K562 (cell line): ENCODE results near the gene OR6S1. TPM values are rescaled to one million over a fixed set of nuclear protein-coding genes. Genes with fewer than 3 reads are reported as not detected.

Experiments used
- ATAC-seq: fragments of 200-7000 bp; cut with Tn5 transposase; 3 replicates; pipeline ENCODE4 v1.9.1; 2020; ENCODE audit warnings: moderate library complexity
- BruUV-seq: library from RNA; stranded (reverse); fragments of 400-500 nt; replicated peaks from 2 replicates; lab custom pipeline; 2021; lab: Mats Ljungman, UMichigan
- CTCF ChIA-PET: fragments of 300-600 bp; formaldehyde crosslinking; extraction: SDS; loops from one replicate; lab custom pipeline; 2021; ENCODE audit warnings: low intra/inter-chr PET ratio; lab: Yijun Ruan, JAX
- POLR2A ChIA-PET: fragments of 300-600, 350-650 bp; sonication (Branson Sonifier 250); formaldehyde crosslinking; extraction: SDS; loops from one replicate; lab custom pipeline; 2021; ENCODE audit warnings: antibody characterized with exemption, inconsistent platforms; lab: Yijun Ruan, JAX
- DNase-seq, 4 experiments: peaks; one replicate each; pipeline versions ENCODE4 v3.0.0 to v3.0.0-alpha.2; 2011 to 2018; ENCODE audit warnings: low spot score in 3 of 4, mixed read lengths in 3 of 4; ENCODE audit errors: extremely low read depth in 1 of 4
- FAIRE-seq: peaks from 2 replicates; lab custom pipeline; 2011; peaks lifted over from hg19 to GRCh38; lab: Jason Lieb, UNC
- H2AFZ ChIP-seq: 2 replicates; pipeline ENCODE4 v1.6.0; 2011; ENCODE audit warnings: low read depth, low read length, control low read depth, inconsistent platforms
- H3K27ac ChIP-seq: fragments of 200-600 bp; 3 replicates; pipeline ENCODE4 v1.8.0; 2011; ENCODE audit warnings: low read depth, mild to moderate bottlenecking, control low read depth, inconsistent platforms, low read length, moderate library complexity, mixed read lengths; ENCODE audit errors: extremely low read depth
- H3K27me3 ChIP-seq, 2 experiments: fragments of 300-600 bp in 1 of 2; 2 replicates in 1 of 2; 3 replicates in 1 of 2; pipeline versions ENCODE4 v1.6.0 to v1.8.0; 2011; ENCODE audit warnings: inconsistent platforms in 2 of 2, low read length in 2 of 2, mild to moderate bottlenecking in 1 of 2, mixed read lengths in 1 of 2, moderate library complexity in 1 of 2; ENCODE audit not compliant: control insufficient read depth in 2 of 2, insufficient read depth in 2 of 2
- H3K36me3 ChIP-seq: fragments of 300-600 bp; 3 replicates; pipeline ENCODE4 v1.8.0; 2011; ENCODE audit warnings: mild to moderate bottlenecking, low read length, inconsistent platforms; ENCODE audit not compliant: control insufficient read depth, insufficient read depth
- H3K4me1 ChIP-seq, 2 experiments: fragments of 200-600 bp in 1 of 2; replicated peaks in 1 of 2; 2 replicates in 1 of 2; 3 replicates in 1 of 2; pipeline versions ENCODE4 v1.5.1 to v1.8.0; 2011; ENCODE audit warnings: inconsistent platforms in 2 of 2, low read length in 2 of 2, mild to moderate bottlenecking in 1 of 2, mixed read lengths in 1 of 2, moderate library complexity in 1 of 2; ENCODE audit not compliant: control insufficient read depth in 2 of 2, insufficient read depth in 2 of 2
- H3K4me2 ChIP-seq: 2 replicates; pipeline ENCODE4 v1.6.1; 2011; ENCODE audit warnings: low read length, control low read depth, inconsistent platforms, mixed read lengths; ENCODE audit not compliant: insufficient read depth
- H3K4me3 ChIP-seq: fragments of 200-600 bp; sonication (generic), shearing (Covaris generic); 2 replicates; pipeline ENCODE4 v1.5.1; 2016; ENCODE audit warnings: control low read depth, inconsistent platforms
- H3K79me2 ChIP-seq: fragments of 200-600 bp; 3 replicates; pipeline ENCODE4 v1.8.0; 2011; ENCODE audit warnings: low read length, inconsistent platforms; ENCODE audit not compliant: control insufficient read depth, insufficient read depth
- H3K9ac ChIP-seq, 2 experiments: 2 replicates each; pipeline versions ENCODE4 v1.6.0 to v1.6.1; 2011; ENCODE audit warnings: low read depth in 2 of 2, low read length in 2 of 2, control low read depth in 1 of 2, inconsistent platforms in 1 of 2, mild to moderate bottlenecking in 1 of 2, mixed read lengths in 1 of 2; ENCODE audit not compliant: insufficient read depth in 1 of 2
- H3K9me1 ChIP-seq: one replicate; pipeline ENCODE4 v1.6.0; 2011; ENCODE audit warnings: inconsistent platforms, mild to moderate bottlenecking, low read length, moderate library complexity; ENCODE audit not compliant: control insufficient read depth, insufficient read depth
- H3K9me3 ChIP-seq: replicated peaks from 2 replicates; pipeline ENCODE4 v1.5.1; 2011; ENCODE audit warnings: low read depth, low read length, inconsistent platforms; ENCODE audit not compliant: control insufficient read depth, insufficient read depth
- H4K20me1 ChIP-seq: replicated peaks from 2 replicates; pipeline ENCODE4 v1.6.1; 2011; ENCODE audit warnings: low read length, inconsistent platforms, mixed read lengths; ENCODE audit not compliant: control insufficient read depth, insufficient read depth
- LCOR ChIP-seq: sonication (generic); formaldehyde crosslinking; IDR thresholded peaks from 2 replicates; pipeline ENCODE4 v1.8.0; 2022; ENCODE audit warnings: mild to moderate bottlenecking, missing genetic modification reagents
- MLX ChIP-seq, 2 experiments: fragments of 450-650 bp in 1 of 2; sonication (generic) in 1 of 2; formaldehyde crosslinking; conservative IDR thresholded peaks; 2 replicates each; pipeline versions ENCODE4 v1.4.0 to v1.8.1; 2020 to 2022; ENCODE audit warnings: mild to moderate bottlenecking in 1 of 2, missing genetic modification reagents in 1 of 2
- SMAD3 ChIP-seq: fragments of 450-650 bp; formaldehyde crosslinking; conservative IDR thresholded peaks from 2 replicates; pipeline ENCODE4 v1.4.0; 2020; ENCODE audit warnings: mild to moderate bottlenecking
- SNIP1 ChIP-seq: fragments of 450-650 bp; IDR thresholded peaks from 2 replicates; pipeline ENCODE4 v1.7.1; 2017; ENCODE audit warnings: low read depth, mild to moderate bottlenecking
- TCF7 ChIP-seq: sonication (generic); IDR thresholded peaks from 2 replicates; pipeline ENCODE4 v1.6.1; 2016; ENCODE audit warnings: antibody characterized with exemption, borderline replicate concordance
- TOE1 ChIP-seq, 2 experiments: fragments of 450-650 bp in 1 of 2; sonication (generic) in 1 of 2; formaldehyde crosslinking in 1 of 2; IDR thresholded peaks; 2 replicates each; pipeline versions ENCODE4 v1.7.1 to v1.8.0; 2016 to 2022; ENCODE audit warnings: borderline replicate concordance in 2 of 2, mild to moderate bottlenecking in 2 of 2, antibody characterized with exemption in 1 of 2, inconsistent platforms in 1 of 2, low read depth in 1 of 2, missing genetic modification reagents in 1 of 2, moderate library complexity in 1 of 2
- ZNF232 ChIP-seq: sonication (generic); formaldehyde crosslinking; IDR thresholded peaks from 2 replicates; pipeline ENCODE4 v1.8.0; 2022; ENCODE audit warnings: mild to moderate bottlenecking, missing genetic modification reagents
- ZNF253 ChIP-seq: fragments of 250-450 bp; sonication (Bioruptor Pico); conservative IDR thresholded peaks from 2 replicates; pipeline ENCODE4 v1.6.1; 2021; ENCODE audit warnings: mild to moderate bottlenecking
- ZNF274 ChIP-seq: IDR thresholded peaks from 2 replicates; pipeline ENCODE4 v1.6.1; 2011; ENCODE audit warnings: low read depth, mild to moderate bottlenecking, low read length, moderate library complexity, borderline replicate concordance
- WGBS: fragments of 100-300 bp; shearing (Covaris generic); methylation state at CpG from one replicate; pipeline ENCODE4 v1.1.6; 2016; ENCODE audit warnings: low coverage, mixed read lengths; ENCODE audit not compliant: insufficient coverage; ENCODE audit errors: missing lambda C conversion rate; 5-methylcytosine and 5-hydroxymethylcytosine counted together
- in situ Hi-C: fragments of 300-500 bp; cut with MboI; formaldehyde crosslinking; loops from 4 replicates; pipeline ENCODE4 v1.15.0; 2018; ENCODE audit warnings: inconsistent platforms, mixed read lengths
- intact Hi-C: fragments of 100-400 bp; cut with micrococcal nuclease; formaldehyde crosslinking; loops from 2 replicates; pipeline ENCODE4 v1.14.2; 2022
- polyA plus RNA-seq, 8 experiments: library from polyadenylated mRNA; depleted of rRNA in 4 of 8; stranded (reverse) in 5 of 8; unstranded in 3 of 8; fragments of >200 nt; fragmentation: Nextera tagmentation in 2 of 8; fragmentation: Illumina TruSeq in 1 of 8; extraction: Ambion mirVana in 2 of 8; extraction: Trizol in 1 of 8; gene quantifications; 2 replicates each; pipeline versions ENCODE4 v1.2.1 to v1.2.3, GENCODE V29; 2011 to 2014; ENCODE audit warnings: inconsistent platforms in 1 of 8, missing spikeins in 1 of 8
- total RNA-seq, 7 experiments: library from RNA; depleted of rRNA in 6 of 7; stranded (reverse); fragments of >200 nt in 6 of 7; fragmentation: Illumina TruSeq in 2 of 7; extraction: Trizol in 2 of 7; gene quantifications; 2 replicates each; pipeline versions ENCODE4 v1.2.1 to v1.2.3, GENCODE V29; 2011 to 2021; ENCODE audit warnings: low replicate concordance in 1 of 7
- TF ChIP-seq, protein P1 (sequence below): fragments of 250-450 bp; sonication (Bioruptor Pico); IDR thresholded peaks from 2 replicates; pipeline ENCODE4 v1.4.0; 2020

Gene OR6S1
- total and polyA plus RNA-seq, 9 of the 15 experiments (the other 6 are each of a cell fraction or from before 2014, with no cell fraction given), result not detected

DNA sequence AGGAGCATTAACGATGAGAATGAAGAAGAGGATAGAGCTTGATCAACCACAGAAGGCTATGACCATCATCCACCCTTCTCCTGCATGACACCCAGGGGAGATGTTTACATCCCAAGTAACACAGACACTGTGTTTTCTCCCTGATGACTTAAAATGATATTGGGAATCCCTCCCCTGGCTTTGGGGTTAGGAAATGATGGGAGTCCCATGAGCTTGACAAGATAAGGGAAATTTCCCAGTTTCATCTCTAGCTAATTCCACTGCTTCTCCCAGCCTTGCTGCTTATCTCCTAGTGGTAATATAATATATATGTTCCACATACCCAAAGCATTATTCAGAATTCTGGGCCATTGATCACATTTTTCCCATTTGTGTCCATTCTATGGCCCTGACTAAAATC lies 4.0 kb upstream of the OR6S1 start:
- Histone ChIP-seq H3K4me1 (no peaks in the 10 kb centered on the region; a peak in 1 of 5 replicates), H4K20me1 (no peaks in the 10 kb centered on the region), H3K9me1 (no peaks in the 10 kb centered on the region), H3K9ac (no peak overlapping the region), H3K4me2 (no peak overlapping the region), H3K27ac (no peak overlapping the region), H3K4me3 (no peak overlapping the region), H3K27me3 (no peaks in the 10 kb centered on the region; a peak in 1 of 5 replicates), H3K79me2 (no peaks in the 10 kb centered on the region), H3K36me3 (no peaks in the 10 kb centered on the region), H2AFZ (no peak overlapping the region), H3K9me3 (no peaks in the 10 kb centered on the region)
- DNase-seq, result no peak
- ChIA-PET POLR2A (interaction anchor here (1.3 kb wide), 1 partner anchor 190 kb away, joined by 3 read pairs; the partner anchor contains the start of genes APEX1 and OSGEP), CTCF (no interaction called here)
- intact Hi-C loops (no loop called here), in situ Hi-C loops (no loop called here)
- TF ChIP-seq SNIP1 (no peak), SMAD3 (CRISPR knock-in tag) (no peak), TCF7 (no peak), ZNF253 (no peak), LCOR (CRISPR knock-in tag) (no peak), ZNF274 (no peak), MLX (CRISPR knock-in tag; conservative IDR thresholded peaks at IDR 0.05) (no peak), ZNF232 (CRISPR knock-in tag) (no peak), TOE1 (IDR thresholded peaks at IDR 0.05; ENCODE audit: borderline replicate concordance) (no peak), TOE1 (CRISPR knock-in tag; IDR thresholded peaks at IDR 0.05; ENCODE audit: borderline replicate concordance, low read depth) (no peak)
- TF ChIP-seq, protein P1, sequence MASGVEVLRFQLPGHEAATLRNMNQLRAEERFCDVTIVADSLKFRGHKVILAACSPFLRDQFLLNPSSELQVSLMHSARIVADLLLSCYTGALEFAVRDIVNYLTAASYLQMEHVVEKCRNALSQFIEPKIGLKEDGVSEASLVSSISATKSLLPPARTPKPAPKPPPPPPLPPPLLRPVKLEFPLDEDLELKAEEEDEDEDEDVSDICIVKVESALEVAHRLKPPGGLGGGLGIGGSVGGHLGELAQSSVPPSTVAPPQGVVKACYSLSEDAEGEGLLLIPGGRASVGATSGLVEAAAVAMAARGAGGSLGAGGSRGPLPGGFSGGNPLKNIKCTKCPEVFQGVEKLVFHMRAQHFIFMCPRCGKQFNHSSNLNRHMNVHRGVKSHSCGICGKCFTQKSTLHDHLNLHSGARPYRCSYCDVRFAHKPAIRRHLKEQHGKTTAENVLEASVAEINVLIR (CRISPR knock-in tag), result no peak
- BruUV-seq, result no TSS peak
- no peak for ATAC-seq
- FAIRE-seq, result no peak
- 0% methylated on average over 1 of the region's 1 CpG for WGBS
